Stomach (tissue), 4 donors: ENCODE measurements around the gene ARHGAP22.

Source experiments
- CTCF ChIP-seq, 7 experiments: fragments of 450-650 bp in 4 of 7; fragments of 200-600 bp in 3 of 7; sonication (generic) in 3 of 7; IDR thresholded peaks; one replicate each; pipeline ENCODE4 v1.5.1; 2016 to 2019; ENCODE audit warnings: antibody characterized with exemption in 7 of 7, control low read depth in 2 of 7, mild to moderate bottlenecking in 1 of 7
- EP300 ChIP-seq: sonication (generic); formaldehyde crosslinking; IDR thresholded peaks from one replicate; pipeline ENCODE4 v1.6.1; 2017; ENCODE audit warnings: antibody characterized with exemption
- POLR2A ChIP-seq, 4 donors: fragments of 450-650 bp; IDR thresholded peaks; one replicate each; pipeline ENCODE4 v1.6.1; 2016; ENCODE audit warnings: antibody characterized with exemption in 4 of 4, control low read depth in 2 of 4, mild to moderate bottlenecking in 1 of 4, moderate library complexity in 1 of 4
- POLR2AphosphoS5 ChIP-seq, 3 donors: sonication (generic); formaldehyde crosslinking; IDR thresholded peaks; one replicate each; pipeline ENCODE4 v1.6.1; 2016; ENCODE audit warnings: antibody characterized with exemption in 3 of 3

- TF ChIP-seq CTCF (IDR thresholded peaks at IDR 0.05) (no peak), POLR2AphosphoS5 (IDR thresholded peaks at IDR 0.05) (no peak), POLR2A (IDR thresholded peaks at IDR 0.05) (no peak), EP300 (no peak)
These were observed 558 bp downstream of the ARHGAP22 start for GRCh38 chr10:48604039-48604990.
